ENCODE data around the gene SUN2. TPM values are rescaled to one million over a fixed set of nuclear protein-coding genes. Genes with fewer than 3 reads are reported as not detected.

Gene SUN2
- total and polyA plus RNA-seq, 2 donors (not counting 3 experiments of a cell fraction or from before 2014, with no cell fraction given): 76.7 to 133 TPM

DNA sequence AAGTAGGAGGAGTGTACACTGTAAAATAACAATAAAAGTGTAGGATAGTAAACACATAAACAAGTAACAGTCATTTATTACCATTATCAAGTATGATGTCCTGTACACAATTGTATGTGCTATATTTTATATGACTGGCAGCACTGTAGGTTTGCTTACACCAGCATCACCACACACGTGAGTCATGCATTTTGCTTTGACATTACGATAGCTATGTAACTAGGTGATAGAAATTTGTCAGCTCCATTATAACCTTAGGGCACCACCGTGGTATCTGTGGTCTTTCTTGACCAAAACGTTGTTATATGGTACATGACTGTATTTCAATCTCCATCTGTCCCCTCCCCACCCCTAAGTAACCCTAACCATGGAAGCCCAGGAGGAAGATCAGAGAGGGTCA is 37.0 kb upstream of the SUN2 start:
- Histone ChIP-seq H3K36me3 (ENCODE audit: control insufficient read depth in 2 of 2, extremely low read depth in 1 of 2, insufficient read depth in 2 of 2, low read length in 2 of 2) (peaks cover 0 to 3% of the 10 kb centered on the region in 2 experiments), H3K9ac (replicated peaks; ENCODE audit: extremely low read depth, insufficient read depth, low read length) (no peak overlapping the region), H3K79me2 (ENCODE audit: control insufficient read depth, insufficient read depth, low read length) (no peaks in the 10 kb centered on the region), H3K4me3 (replicated peaks in 1 of 3; ENCODE audit: insufficient read depth in 1 of 3, low read depth in 1 of 3, low read length in 3 of 3) (peak overlapping the region in 1 of 3 experiments; percentile 72), H4K20me1 (replicated peaks; ENCODE audit: control insufficient read depth, extremely low read depth, insufficient read depth, low read length) (no peaks in the 10 kb centered on the region), H3K27me3 (ENCODE audit: control insufficient read depth in 2 of 2, insufficient read depth in 2 of 2, low read length in 2 of 2) (no peaks in the 10 kb centered on the region), H2AFZ (ENCODE audit: low read depth, low read length) (no peak overlapping the region), H3K9me3 (replicated peaks; ENCODE audit: control insufficient read depth, insufficient read depth, low read length) (no peaks in the 10 kb centered on the region), H3K27ac (ENCODE audit: insufficient read depth, low read depth, low read length) (no peak overlapping the region), H3K4me2 (ENCODE audit: insufficient read depth, low read length) (peak overlapping the region; percentile 83), H3K4me1 (ENCODE audit: control insufficient read depth, extremely low read depth, insufficient read depth, low read length) (peaks cover 20% of the 10 kb centered on the region), H3K9me1 (replicated peaks; ENCODE audit: control insufficient read depth, extremely low read depth, insufficient read depth, low read length) (no peaks in the 10 kb centered on the region)
- ChIA-PET POLR2A (no interaction called here), CTCF (interaction anchor here (1.2 to 2.9 kb wide), 2 partner anchors 24 to 77 kb away, joined by 3 to 10 read pairs; no protein-coding TSS in a partner anchor)
- FAIRE-seq (no peak), DNase-seq (ENCODE audit: low read depth, low spot score) (no peak)
- BruUV-seq (replicated peaks): no TSS peak
- TF ChIP-seq POLR2A (IDR thresholded peaks at IDR 0.05; ENCODE audit: low read depth, low read length): no peak
- TF ChIP-seq MYC (IDR thresholded peaks at IDR 0.05; ENCODE audit: low read depth, low read length): no peak
- no peak for TF ChIP-seq EZH2 (IDR thresholded peaks at IDR 0.05; ENCODE audit: borderline replicate concordance, low read depth, low read length, severe bottlenecking)
- TF ChIP-seq POLR2AphosphoS5 (IDR thresholded peaks at IDR 0.05; ENCODE audit: insufficient read depth, low read depth, low read length): no peak
- TF ChIP-seq JUN (IDR thresholded peaks at IDR 0.05; ENCODE audit: borderline replicate concordance, insufficient read depth, insufficient read length, low read depth): no peak
- TF ChIP-seq GATA2 (IDR thresholded peaks at IDR 0.05; ENCODE audit: insufficient read depth, insufficient read length, low read depth, low read length): no peak
- TF ChIP-seq, protein P1, sequence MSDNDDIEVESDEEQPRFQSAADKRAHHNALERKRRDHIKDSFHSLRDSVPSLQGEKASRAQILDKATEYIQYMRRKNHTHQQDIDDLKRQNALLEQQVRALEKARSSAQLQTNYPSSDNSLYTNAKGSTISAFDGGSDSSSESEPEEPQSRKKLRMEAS (IDR thresholded peaks at IDR 0.05; ENCODE audit: insufficient read depth, insufficient read length): no peak
- no peak for TF ChIP-seq CTCF (IDR thresholded peaks at IDR 0.05; ENCODE audit: extremely low read depth in 1 of 2, insufficient read depth in 1 of 2, low read depth in 1 of 2, low read length in 2 of 2)
- TF ChIP-seq FOS (IDR thresholded peaks at IDR 0.05; ENCODE audit: borderline replicate concordance, insufficient read depth, low read length): no peak
- intact Hi-C loops (cut with micrococcal nuclease) (no loop called here), dilution Hi-C loops (cut with MboI; ENCODE audit: extremely low pct_ligation_motif_present, low sequenced_read_pairs) (no loop called here)
